ENCODE data around the gene BRINP1.
A peak's percentile ranks its signal among the peaks of the same experiment; 100 is the strongest.

The BRINP1 gene

GRCh38 chr9:119224431-119224830 is 144.8 kb downstream of the BRINP1 start:
- H3K27me3 ChIP-seq (ENCODE audit: control insufficient read depth, insufficient read depth, low read length) = no peaks in the 10 kb centered on the region
- H3K9me3 ChIP-seq (ENCODE audit: control insufficient read depth, low read depth, low read length) = no peaks in the 10 kb centered on the region
- peaks cover 6% of the 10 kb centered on the region for H3K4me1 ChIP-seq (ENCODE audit: control insufficient read depth, low read depth, low read length)
- no peak overlapping the region for H3K4me3 ChIP-seq (ENCODE audit: low read length)
- no peak overlapping the region for H3K9ac ChIP-seq (ENCODE audit: low read length)
- H3K27ac ChIP-seq (ENCODE audit: low read length) = no peak overlapping the region
- H3K36me3 ChIP-seq (ENCODE audit: control insufficient read depth, low read depth, low read length) = no peaks in the 10 kb centered on the region

GRCh38 chr9:119221276-119221675 is 148.0 kb downstream of the BRINP1 start:
- no peaks in the 10 kb centered on the region for H3K9me3 ChIP-seq (ENCODE audit: control insufficient read depth, low read depth, low read length)
- H3K36me3 ChIP-seq (ENCODE audit: control insufficient read depth, low read depth, low read length) = no peaks in the 10 kb centered on the region
- H3K4me1 ChIP-seq (ENCODE audit: control insufficient read depth, low read depth, low read length) = peaks cover 6% of the 10 kb centered on the region
- no peak overlapping the region for H3K4me3 ChIP-seq (ENCODE audit: low read length)
- no peaks in the 10 kb centered on the region for H3K27me3 ChIP-seq (ENCODE audit: control insufficient read depth, insufficient read depth, low read length)
- H3K9ac ChIP-seq (ENCODE audit: low read length) = no peak overlapping the region
- no peak overlapping the region for H3K27ac ChIP-seq (ENCODE audit: low read length)

- Histone ChIP-seq H3K9me3 (ENCODE audit: control insufficient read depth, low read depth, low read length) (no peaks in the 10 kb centered on the region), H3K36me3 (ENCODE audit: control insufficient read depth, low read depth, low read length) (no peaks in the 10 kb centered on the region), H3K9ac (ENCODE audit: low read length) (no peak overlapping the region), H3K4me1 (ENCODE audit: control insufficient read depth, low read depth, low read length) (peaks cover 6% of the 10 kb centered on the region), H3K27me3 (ENCODE audit: control insufficient read depth, insufficient read depth, low read length) (no peaks in the 10 kb centered on the region), H3K4me3 (ENCODE audit: low read length) (no peak overlapping the region), H3K27ac (ENCODE audit: low read length) (no peak overlapping the region)
These were observed 150.9 kb downstream of the BRINP1 start for GRCh38 chr9:119218293-119218692.

GRCh38 chr9:119216651-119217331 is 152.4 kb downstream of the BRINP1 start:
- peaks cover 3% of the 10 kb centered on the region for H3K36me3 ChIP-seq (ENCODE audit: control insufficient read depth, low read depth, low read length)
- H3K9ac ChIP-seq (ENCODE audit: low read length) = no peak overlapping the region
- H3K27me3 ChIP-seq (ENCODE audit: control insufficient read depth, insufficient read depth, low read length) = no peaks in the 10 kb centered on the region
- H3K4me1 ChIP-seq (ENCODE audit: control insufficient read depth, low read depth, low read length) = peaks cover 6% of the 10 kb centered on the region
- no peak overlapping the region for H3K4me3 ChIP-seq (ENCODE audit: low read length)
- no peak overlapping the region for H3K27ac ChIP-seq (ENCODE audit: low read length)
- no peaks in the 10 kb centered on the region for H3K9me3 ChIP-seq (ENCODE audit: control insufficient read depth, low read depth, low read length)

- Histone ChIP-seq H3K36me3 (ENCODE audit: control insufficient read depth, low read depth, low read length) (peaks cover 3% of the 10 kb centered on the region), H3K9me3 (ENCODE audit: control insufficient read depth, low read depth, low read length) (no peaks in the 10 kb centered on the region)
These were observed 153.6 kb downstream of the BRINP1 start for GRCh38 chr9:119215651-119216050.

GRCh38 chr9:119213471-119213870 is 155.8 kb downstream of the BRINP1 start:
- no peaks in the 10 kb centered on the region for H3K9me3 ChIP-seq (ENCODE audit: control insufficient read depth, low read depth, low read length)
- H3K27me3 ChIP-seq (ENCODE audit: control insufficient read depth, insufficient read depth, low read length) = no peaks in the 10 kb centered on the region
- no peaks in the 10 kb centered on the region for H3K4me1 ChIP-seq (ENCODE audit: control insufficient read depth, low read depth, low read length)
- no peak overlapping the region for H3K4me3 ChIP-seq (ENCODE audit: low read length)
- H3K27ac ChIP-seq (ENCODE audit: low read length) = no peak overlapping the region
- H3K36me3 ChIP-seq (ENCODE audit: control insufficient read depth, low read depth, low read length) = peaks cover 5% of the 10 kb centered on the region
- no peak overlapping the region for H3K9ac ChIP-seq (ENCODE audit: low read length)

More at GRCh38 chr9:119215651-119216050, 153.6 kb downstream of the BRINP1 start:
- Histone ChIP-seq H3K27me3 (ENCODE audit: control insufficient read depth, insufficient read depth, low read length) (no peaks in the 10 kb centered on the region), H3K9ac (ENCODE audit: low read length) (no peak overlapping the region), H3K4me1 (ENCODE audit: control insufficient read depth, low read depth, low read length) (peaks cover 6% of the 10 kb centered on the region), H3K4me3 (ENCODE audit: low read length) (no peak overlapping the region), H3K27ac (ENCODE audit: low read length) (no peak overlapping the region)

- Histone ChIP-seq H3K27me3 (ENCODE audit: control insufficient read depth, insufficient read depth, low read length) (no peaks in the 10 kb centered on the region), H3K9me3 (ENCODE audit: control insufficient read depth, low read depth, low read length) (no peaks in the 10 kb centered on the region), H3K4me1 (ENCODE audit: control insufficient read depth, low read depth, low read length) (peaks cover 15% of the 10 kb centered on the region), H3K9ac (ENCODE audit: low read length) (no peak overlapping the region), H3K36me3 (ENCODE audit: control insufficient read depth, low read depth, low read length) (peaks cover 3% of the 10 kb centered on the region), H3K27ac (ENCODE audit: low read length) (no peak overlapping the region), H3K4me3 (ENCODE audit: low read length) (no peak overlapping the region)
These were observed 171.2 kb downstream of the BRINP1 start for GRCh38 chr9:119197893-119198607.

- Histone ChIP-seq H3K4me1 (ENCODE audit: control insufficient read depth, low read depth, low read length) (peaks cover 15% of the 10 kb centered on the region), H3K36me3 (ENCODE audit: control insufficient read depth, low read depth, low read length) (no peaks in the 10 kb centered on the region), H3K9me3 (ENCODE audit: control insufficient read depth, low read depth, low read length) (no peaks in the 10 kb centered on the region), H3K27ac (ENCODE audit: low read length) (no peak overlapping the region), H3K4me3 (ENCODE audit: low read length) (peak overlapping the region; percentile 3), H3K27me3 (ENCODE audit: control insufficient read depth, insufficient read depth, low read length) (no peaks in the 10 kb centered on the region), H3K9ac (ENCODE audit: low read length) (no peak overlapping the region)
These were observed 173.7 kb downstream of the BRINP1 start for GRCh38 chr9:119195521-119195920.

- Histone ChIP-seq H3K27me3 (ENCODE audit: control insufficient read depth, insufficient read depth, low read length) (no peaks in the 10 kb centered on the region), H3K36me3 (ENCODE audit: control insufficient read depth, low read depth, low read length) (no peaks in the 10 kb centered on the region), H3K27ac (ENCODE audit: low read length) (no peak overlapping the region)
These were observed 183.9 kb downstream of the BRINP1 start for GRCh38 chr9:119185298-119185697.

GRCh38 chr9:119184265-119184936 is 184.8 kb downstream of the BRINP1 start:
- peaks cover 8% of the 10 kb centered on the region for H3K4me1 ChIP-seq (ENCODE audit: control insufficient read depth, low read depth, low read length)
- H3K27ac ChIP-seq (ENCODE audit: low read length) = no peak overlapping the region
- no peak overlapping the region for H3K4me3 ChIP-seq (ENCODE audit: low read length)
- H3K9me3 ChIP-seq (ENCODE audit: control insufficient read depth, low read depth, low read length) = no peaks in the 10 kb centered on the region
- no peak overlapping the region for H3K9ac ChIP-seq (ENCODE audit: low read length)
- H3K27me3 ChIP-seq (ENCODE audit: control insufficient read depth, insufficient read depth, low read length) = no peaks in the 10 kb centered on the region
- H3K36me3 ChIP-seq (ENCODE audit: control insufficient read depth, low read depth, low read length) = no peaks in the 10 kb centered on the region

More at GRCh38 chr9:119185298-119185697, 183.9 kb downstream of the BRINP1 start:
- H3K9me3 ChIP-seq (ENCODE audit: control insufficient read depth, low read depth, low read length) = no peaks in the 10 kb centered on the region
- no peak overlapping the region for H3K9ac ChIP-seq (ENCODE audit: low read length)
- H3K4me3 ChIP-seq (ENCODE audit: low read length) = no peak overlapping the region
- peaks cover 2% of the 10 kb centered on the region for H3K4me1 ChIP-seq (ENCODE audit: control insufficient read depth, low read depth, low read length)

GRCh38 chr9:119181561-119181960 is 187.7 kb downstream of the BRINP1 start:
- Histone ChIP-seq H3K9me3 (ENCODE audit: control insufficient read depth, low read depth, low read length) (no peaks in the 10 kb centered on the region), H3K4me1 (ENCODE audit: control insufficient read depth, low read depth, low read length) (peaks cover 9% of the 10 kb centered on the region), H3K4me3 (ENCODE audit: low read length) (no peak overlapping the region), H3K9ac (ENCODE audit: low read length) (no peak overlapping the region), H3K27ac (ENCODE audit: low read length) (no peak overlapping the region), H3K27me3 (ENCODE audit: control insufficient read depth, insufficient read depth, low read length) (no peaks in the 10 kb centered on the region), H3K36me3 (ENCODE audit: control insufficient read depth, low read depth, low read length) (no peaks in the 10 kb centered on the region)

Measured in iPS-18a (cell line).